Measurements from ENCODE around the gene SLC16A1. TPM values are rescaled to one million over a fixed set of nuclear protein-coding genes. Genes with fewer than 3 reads are reported as not detected.

SLC16A1 gene
- total RNA-seq, 1 donor from 2014 or later, result 113 TPM

DNA sequence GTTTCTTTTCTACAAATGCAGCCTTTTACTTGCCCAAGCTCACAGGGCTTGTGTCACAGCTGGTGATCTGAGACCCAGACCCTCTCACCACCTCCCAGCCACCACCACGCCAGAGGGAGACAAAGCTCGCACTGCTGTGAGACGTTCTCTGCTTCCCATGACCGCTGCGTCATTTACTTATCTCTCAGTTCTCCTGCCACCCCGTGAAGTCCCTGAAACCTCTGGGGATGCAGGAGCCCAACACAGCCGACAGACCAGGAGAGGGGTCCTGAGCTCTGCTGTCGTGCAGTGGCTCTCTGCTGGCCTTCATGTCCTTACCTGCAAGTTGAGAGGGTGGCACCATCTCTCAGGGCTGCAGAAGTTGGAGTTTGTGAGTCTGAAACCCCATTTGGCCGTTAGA lies 77.7 kb downstream of the SLC16A1 start:
- DNase-seq (ENCODE audit: low read depth, low spot score), result no peak
- no peak overlapping the region for H3K4me3 Mint-ChIP-seq
- no peak for TF ChIP-seq CTCF (conservative IDR thresholded peaks at IDR 0.05)
- H3K27me3 Mint-ChIP-seq (ENCODE audit: low read depth), result no peaks in the 10 kb centered on the region
- no peaks in the 10 kb centered on the region for H3K9me3 Mint-ChIP-seq
- no peaks in the 10 kb centered on the region for H3K36me3 Mint-ChIP-seq (ENCODE audit: low read depth)
- no peak overlapping the region for H3K27ac Mint-ChIP-seq (ENCODE audit: unreplicated experiment)
- peaks cover 18% of the 10 kb centered on the region for H3K4me1 Mint-ChIP-seq

- DNase-seq (ENCODE audit: low read depth, low spot score), result no peak
- H3K27ac Mint-ChIP-seq (ENCODE audit: unreplicated experiment), result no peak overlapping the region
- no peak for TF ChIP-seq CTCF (conservative IDR thresholded peaks at IDR 0.05)
Measured at GRCh38 chr1:112877750-112878149, 78.2 kb downstream of the SLC16A1 start.

DNA sequence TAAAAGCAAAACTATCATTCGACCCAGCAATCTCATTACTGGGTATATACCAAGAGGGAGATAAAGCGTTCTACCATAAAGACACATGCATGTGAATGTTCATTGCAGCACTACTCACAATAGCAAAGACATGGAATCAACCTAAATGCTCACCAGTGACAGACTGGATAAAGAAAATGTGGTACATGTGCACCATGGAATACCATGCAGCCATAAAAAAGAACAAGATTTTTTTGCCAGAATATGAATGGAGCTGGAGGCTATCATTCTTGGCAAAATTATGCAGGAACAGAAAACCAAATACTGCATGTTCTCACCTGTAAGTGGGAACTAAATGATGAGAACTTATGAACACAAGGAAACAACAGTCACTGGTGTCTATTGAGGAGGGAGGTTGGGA lies 79.7 kb downstream of the SLC16A1 start:
- H3K9me3 Mint-ChIP-seq, result no peaks in the 10 kb centered on the region
- no peak overlapping the region for H3K4me3 Mint-ChIP-seq
- H3K4me1 Mint-ChIP-seq, result peaks cover 29% of the 10 kb centered on the region
- H3K36me3 Mint-ChIP-seq (ENCODE audit: low read depth), result no peaks in the 10 kb centered on the region
- TF ChIP-seq CTCF (conservative IDR thresholded peaks at IDR 0.05), result no peak
- no peak overlapping the region for H3K27ac Mint-ChIP-seq (ENCODE audit: unreplicated experiment)
- no peaks in the 10 kb centered on the region for H3K27me3 Mint-ChIP-seq (ENCODE audit: low read depth)
- no peak for DNase-seq (ENCODE audit: low read depth, low spot score)

More at GRCh38 chr1:112877750-112878149, 78.2 kb downstream of the SLC16A1 start:
- Mint-ChIP-seq H3K9me3 (no peaks in the 10 kb centered on the region), H3K36me3 (ENCODE audit: low read depth) (no peaks in the 10 kb centered on the region), H3K27me3 (ENCODE audit: low read depth) (no peaks in the 10 kb centered on the region), H3K4me1 (peaks cover 24% of the 10 kb centered on the region), H3K4me3 (no peak overlapping the region)

- no peak overlapping the region for H3K4me3 Mint-ChIP-seq
- TF ChIP-seq CTCF (conservative IDR thresholded peaks at IDR 0.05), result no peak
- H3K27me3 Mint-ChIP-seq (ENCODE audit: low read depth), result no peaks in the 10 kb centered on the region
- DNase-seq (ENCODE audit: low read depth, low spot score), result no peak
- no peak overlapping the region for H3K27ac Mint-ChIP-seq (ENCODE audit: unreplicated experiment)
- H3K4me1 Mint-ChIP-seq, result peaks cover 21% of the 10 kb centered on the region
- peaks cover 2% of the 10 kb centered on the region for H3K9me3 Mint-ChIP-seq
- H3K36me3 Mint-ChIP-seq (ENCODE audit: low read depth), result peaks cover 3% of the 10 kb centered on the region
Measured at GRCh38 chr1:112872551-112872962, 83.4 kb downstream of the SLC16A1 start.

DNA sequence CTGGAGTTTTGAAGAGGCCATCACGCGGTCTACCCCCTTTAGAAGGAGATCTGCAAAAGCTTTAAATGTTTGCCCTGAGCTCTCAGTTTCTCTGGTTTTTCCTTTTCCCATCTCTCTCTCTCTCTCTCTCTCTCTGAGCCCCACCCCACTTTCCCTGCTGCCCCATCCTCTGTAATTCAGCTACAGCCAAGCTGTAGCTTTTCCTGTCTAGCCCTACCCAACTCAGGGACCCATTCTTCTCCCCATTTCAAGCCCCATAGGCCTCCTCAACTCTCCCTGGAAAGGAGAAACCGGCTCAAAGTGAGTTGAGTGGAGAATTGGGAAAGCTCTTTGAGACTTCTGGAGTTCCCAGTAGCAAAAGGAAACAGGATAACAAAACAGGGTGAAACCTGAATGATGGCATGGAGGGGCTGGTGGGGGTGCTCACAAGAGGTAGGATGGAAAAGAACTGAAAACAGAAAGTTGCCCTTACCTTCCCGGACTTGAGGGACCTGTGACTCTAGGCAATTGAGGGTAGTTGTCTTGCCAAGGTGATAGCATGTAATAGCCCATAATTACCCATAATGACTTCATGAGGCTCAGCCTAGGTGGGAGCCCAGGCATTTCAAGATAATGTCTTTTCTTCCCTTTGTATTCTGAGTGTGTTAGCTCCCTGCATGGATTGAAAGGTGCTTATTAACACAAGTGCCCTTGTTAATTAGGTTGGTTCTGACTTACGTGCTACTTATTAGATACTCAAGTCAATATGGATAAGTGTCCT lies 84.9 kb downstream of the SLC16A1 start:
- no peak for TF ChIP-seq CTCF (conservative IDR thresholded peaks at IDR 0.05)
- Mint-ChIP-seq H3K27me3 (ENCODE audit: low read depth) (no peaks in the 10 kb centered on the region), H3K27ac (ENCODE audit: unreplicated experiment) (no peak overlapping the region), H3K36me3 (ENCODE audit: low read depth) (peaks cover 3% of the 10 kb centered on the region), H3K4me1 (peaks cover 22% of the 10 kb centered on the region), H3K9me3 (peaks cover 2% of the 10 kb centered on the region), H3K4me3 (no peak overlapping the region)
- DNase-seq (ENCODE audit: low read depth, low spot score), result no peak

Data from neural crest cell (in vitro differentiated cells).